ENCODE data around the gene AMOT. TPM values are rescaled to one million over a fixed set of nuclear protein-coding genes. Genes with fewer than 3 reads are reported as not detected.

AMOT gene
- total RNA-seq, 1 experiment from 2014 or later = 4.0 TPM

DNA sequence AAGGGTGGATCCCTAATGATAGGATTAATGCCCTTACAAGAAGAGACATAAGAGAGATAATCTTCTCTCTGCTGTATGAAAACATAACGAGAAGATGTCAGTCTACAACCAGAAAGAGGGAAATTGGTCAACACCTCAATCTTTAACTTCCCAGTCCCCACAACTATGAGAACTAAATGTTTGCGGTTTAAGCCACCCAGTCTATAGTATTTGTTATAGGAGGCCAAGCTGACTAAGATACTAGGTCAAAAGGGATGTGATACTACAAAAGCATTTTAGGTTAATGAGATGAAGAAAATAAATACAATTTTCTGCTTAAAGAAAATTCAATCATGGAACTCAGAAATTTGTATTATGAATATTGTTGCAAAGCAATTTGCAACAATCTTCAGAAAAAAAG, 105.5 kb downstream of the AMOT start:
- no peaks in the 10 kb centered on the region for H3K27me3 ChIP-seq (ENCODE audit: control insufficient read depth, insufficient read depth, low read length)
- BruUV-seq (replicated peaks) = no TSS peak
- ATAC-seq = no peak

GRCh38 chrX:112734290-112734689, 106.3 kb downstream of the AMOT start:
- H3K27ac ChIP-seq (ENCODE audit: low read length) = no peak overlapping the region
- no peaks in the 10 kb centered on the region for H3K9me3 ChIP-seq (ENCODE audit: control insufficient read depth, insufficient read depth, low read depth, low read length)
- no TSS peak for BruUV-seq (replicated peaks)
- TF ChIP-seq, protein P1, sequence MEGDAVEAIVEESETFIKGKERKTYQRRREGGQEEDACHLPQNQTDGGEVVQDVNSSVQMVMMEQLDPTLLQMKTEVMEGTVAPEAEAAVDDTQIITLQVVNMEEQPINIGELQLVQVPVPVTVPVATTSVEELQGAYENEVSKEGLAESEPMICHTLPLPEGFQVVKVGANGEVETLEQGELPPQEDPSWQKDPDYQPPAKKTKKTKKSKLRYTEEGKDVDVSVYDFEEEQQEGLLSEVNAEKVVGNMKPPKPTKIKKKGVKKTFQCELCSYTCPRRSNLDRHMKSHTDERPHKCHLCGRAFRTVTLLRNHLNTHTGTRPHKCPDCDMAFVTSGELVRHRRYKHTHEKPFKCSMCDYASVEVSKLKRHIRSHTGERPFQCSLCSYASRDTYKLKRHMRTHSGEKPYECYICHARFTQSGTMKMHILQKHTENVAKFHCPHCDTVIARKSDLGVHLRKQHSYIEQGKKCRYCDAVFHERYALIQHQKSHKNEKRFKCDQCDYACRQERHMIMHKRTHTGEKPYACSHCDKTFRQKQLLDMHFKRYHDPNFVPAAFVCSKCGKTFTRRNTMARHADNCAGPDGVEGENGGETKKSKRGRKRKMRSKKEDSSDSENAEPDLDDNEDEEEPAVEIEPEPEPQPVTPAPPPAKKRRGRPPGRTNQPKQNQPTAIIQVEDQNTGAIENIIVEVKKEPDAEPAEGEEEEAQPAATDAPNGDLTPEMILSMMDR (IDR thresholded peaks at IDR 0.05) = no peak
- TF ChIP-seq POLR2AphosphoS5 (IDR thresholded peaks at IDR 0.05; ENCODE audit: low read depth, low read length) (no peak), REST (IDR thresholded peaks at IDR 0.05; ENCODE audit: insufficient read depth in 1 of 2, low read depth in 2 of 2, low read length in 1 of 2) (no peak)
- DNase-seq (ENCODE audit: low read depth, low spot score) (no peak), ATAC-seq (no peak)
- H3K4me3 ChIP-seq (ENCODE audit: low read depth in 2 of 2, low read length in 2 of 2) = no peak overlapping the region
- CTCF ChIA-PET = no interaction called here
- intact Hi-C loops (cut with micrococcal nuclease; ENCODE audit: unreplicated experiment) = no loop called here
- H3K27me3 ChIP-seq (ENCODE audit: control insufficient read depth, insufficient read depth, low read length) = no peaks in the 10 kb centered on the region
- H3K4me1 ChIP-seq (ENCODE audit: control insufficient read depth, insufficient read depth, low read length) = no peaks in the 10 kb centered on the region
- POLR2A ChIA-PET = no interaction called here
- H3K36me3 ChIP-seq (ENCODE audit: control insufficient read depth, insufficient read depth, low read length) = no peaks in the 10 kb centered on the region
- in situ Hi-C loops (cut with HindIII; ENCODE audit: low pct_unique_long_range_greater_than_20kb, low sequenced_read_pairs) = no loop called here

More for the DNA sequence above, 105.5 kb downstream of the AMOT start:
- H3K9me3 ChIP-seq (ENCODE audit: control insufficient read depth, insufficient read depth, low read depth, low read length) = no peaks in the 10 kb centered on the region
- no peak for TF ChIP-seq SIN3A (IDR thresholded peaks at IDR 0.05; ENCODE audit: borderline replicate concordance, insufficient read depth, low read depth, low read length)
- TF ChIP-seq, protein P1 (IDR thresholded peaks at IDR 0.05) = no peak
- no peak for TF ChIP-seq POLR2AphosphoS5 (IDR thresholded peaks at IDR 0.05; ENCODE audit: low read depth, low read length)
- no peak for TF ChIP-seq REST (IDR thresholded peaks at IDR 0.05; ENCODE audit: insufficient read depth in 1 of 2, low read depth in 2 of 2, low read length in 1 of 2)
- no peak for TF ChIP-seq TCF7L2 (IDR thresholded peaks at IDR 0.05; ENCODE audit: low read depth, low read length)
- POLR2A ChIA-PET = no interaction called here
- H3K36me3 ChIP-seq (ENCODE audit: control insufficient read depth, insufficient read depth, low read length) = no peaks in the 10 kb centered on the region
- no peak overlapping the region for H3K27ac ChIP-seq (ENCODE audit: low read length)
- DNase-seq (ENCODE audit: low read depth, low spot score) = no peak
- H3K4me3 ChIP-seq (ENCODE audit: low read depth in 2 of 2, low read length in 2 of 2) = no peak overlapping the region
- no peaks in the 10 kb centered on the region for H3K4me1 ChIP-seq (ENCODE audit: control insufficient read depth, insufficient read depth, low read length)
- CTCF ChIA-PET = no interaction called here
- intact Hi-C loops (cut with micrococcal nuclease; ENCODE audit: unreplicated experiment) (no loop called here), in situ Hi-C loops (cut with HindIII; ENCODE audit: low pct_unique_long_range_greater_than_20kb, low sequenced_read_pairs) (no loop called here)

Data from Panc1 (cell line).